Hematopoietic multipotent progenitor cell (in vitro differentiated cells): ENCODE measurements around the gene CEP152. TPM values are rescaled to one million over a fixed set of nuclear protein-coding genes. Genes with fewer than 3 reads are reported as not detected.
A peak's percentile ranks its signal among the peaks of the same experiment; 100 is the strongest.

Source experiments
- DNase-seq, 3 donors: peaks; one replicate each; pipeline ENCODE4 v3.0.0-alpha.2; 2011 to 2015; ENCODE audit warnings: low read depth in 2 of 3, low spot score in 2 of 3
- total RNA-seq: library from RNA; depleted of rRNA; stranded (reverse); fragments of >200 nt; gene quantifications from one replicate; pipeline ENCODE4 v1.2.3, GENCODE V29; 2012

CEP152 gene
- total RNA-seq, 1 donor, result 4.8 TPM

- no peak for DNase-seq
Measured at GRCh38 chr15:48778331-48778730, 32.5 kb downstream of the CEP152 start.

DNA sequence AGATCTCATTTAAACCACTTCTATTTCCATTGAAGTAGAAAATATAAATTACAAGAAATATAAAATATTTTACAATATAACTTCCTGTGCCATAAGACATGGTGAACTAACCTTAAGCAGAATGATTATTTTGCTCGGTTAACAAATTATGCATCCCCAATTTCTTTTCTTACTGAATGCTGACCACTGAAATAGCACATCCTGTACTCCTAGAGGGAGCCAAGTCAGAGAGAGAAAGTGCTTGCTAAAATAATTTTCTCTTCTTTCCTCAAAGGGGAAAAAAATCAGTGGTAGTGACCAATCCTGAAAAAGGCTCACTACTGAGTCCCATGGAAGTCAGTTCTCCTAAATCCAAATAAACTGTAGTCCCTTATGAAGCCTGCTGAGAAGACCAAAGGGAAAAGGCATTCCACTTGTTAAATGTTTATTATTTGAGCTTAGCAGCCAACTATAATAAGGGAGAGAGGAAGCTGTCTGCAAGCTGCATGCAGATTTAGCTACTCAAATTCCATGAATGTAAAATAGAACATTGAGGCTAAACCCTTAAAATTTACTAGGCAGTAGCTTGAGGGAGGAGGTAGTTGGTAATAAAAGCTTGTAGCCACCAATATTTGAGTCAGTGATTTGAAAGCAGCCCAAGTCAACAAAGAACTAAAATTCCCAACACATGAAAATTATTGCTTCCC lies 33.1 kb downstream of the CEP152 start:
- no peak for DNase-seq

DNA sequence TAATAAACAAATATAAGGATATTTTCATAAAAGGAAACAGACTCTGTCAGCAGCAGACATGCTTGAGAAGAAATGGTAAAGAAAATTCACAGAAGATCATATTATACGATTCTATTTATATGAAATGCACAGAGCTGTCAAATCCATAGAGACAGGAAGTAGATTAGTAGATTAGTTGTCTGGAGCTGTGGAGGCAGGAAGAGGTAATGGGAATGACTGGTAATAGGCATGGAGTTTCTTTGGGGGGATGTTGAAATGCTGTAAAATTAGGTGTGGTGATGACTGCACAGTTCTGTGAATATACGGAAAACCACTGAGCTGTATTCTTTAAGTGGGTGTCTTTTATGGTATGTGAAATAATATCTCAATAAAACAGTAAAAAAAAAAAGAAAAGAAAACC lies 35.3 kb downstream of the CEP152 start:
- DNase-seq, result no peak

DNA sequence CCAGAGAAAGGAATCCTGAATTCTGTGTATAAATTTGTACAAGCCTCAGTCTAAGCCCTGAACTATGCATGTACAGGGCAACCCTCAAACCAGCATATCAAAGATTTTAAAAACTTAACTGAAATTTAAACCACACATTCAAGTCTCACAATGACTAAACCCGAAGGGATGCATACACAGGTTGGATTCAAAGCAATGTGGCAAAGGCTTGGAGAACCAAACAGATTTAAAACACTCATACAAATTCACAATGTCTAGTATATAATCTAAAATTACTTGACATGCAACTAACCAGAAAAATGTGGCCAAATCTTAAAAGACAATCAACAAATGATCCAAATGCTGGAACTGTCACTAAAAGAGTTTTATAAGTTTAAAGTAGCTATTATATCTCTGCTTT lies 36.4 kb downstream of the CEP152 start:
- DNase-seq, result no peak

DNA sequence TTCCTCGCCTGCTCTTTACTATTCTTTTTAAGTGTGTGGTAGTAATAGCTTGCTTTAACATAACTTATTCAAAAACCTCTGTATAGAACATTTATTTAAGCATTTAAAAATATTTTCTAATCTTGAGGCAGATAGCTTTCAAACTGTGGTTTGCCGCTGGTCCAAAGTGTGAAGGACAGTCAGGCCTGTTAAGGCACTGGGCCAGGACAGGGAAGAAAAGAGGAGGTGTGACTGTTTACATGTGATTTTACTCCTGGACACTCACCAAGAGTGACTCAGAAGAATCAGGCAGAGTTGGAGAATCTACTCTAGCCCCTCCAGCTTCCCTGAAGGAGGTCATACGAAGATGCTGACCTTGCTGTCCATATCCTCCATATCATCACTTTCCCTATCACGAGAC lies 44.7 kb downstream of the CEP152 start:
- no peak for DNase-seq

DNA sequence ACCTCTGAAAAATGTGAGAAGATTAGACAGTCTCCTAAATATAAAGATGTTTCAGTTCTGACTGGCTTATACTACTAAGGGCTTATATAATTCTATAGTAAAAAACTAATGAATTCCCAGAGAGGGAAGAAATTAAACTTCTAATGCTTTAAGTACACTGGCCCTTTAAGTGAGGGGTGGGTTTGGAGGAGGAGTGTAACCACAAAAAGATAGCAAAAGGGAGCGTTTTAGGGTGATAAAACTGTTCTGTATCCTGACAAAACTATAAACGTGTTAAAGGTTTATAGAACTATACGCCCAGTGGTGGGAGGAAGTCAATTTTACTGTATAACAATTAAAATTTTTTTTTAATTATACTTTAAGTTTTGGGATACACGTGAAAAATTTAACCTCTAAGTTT lies 45.8 kb downstream of the CEP152 start:
- DNase-seq, result peak in 2 of 3 donors; percentile 1 to 3

DNA sequence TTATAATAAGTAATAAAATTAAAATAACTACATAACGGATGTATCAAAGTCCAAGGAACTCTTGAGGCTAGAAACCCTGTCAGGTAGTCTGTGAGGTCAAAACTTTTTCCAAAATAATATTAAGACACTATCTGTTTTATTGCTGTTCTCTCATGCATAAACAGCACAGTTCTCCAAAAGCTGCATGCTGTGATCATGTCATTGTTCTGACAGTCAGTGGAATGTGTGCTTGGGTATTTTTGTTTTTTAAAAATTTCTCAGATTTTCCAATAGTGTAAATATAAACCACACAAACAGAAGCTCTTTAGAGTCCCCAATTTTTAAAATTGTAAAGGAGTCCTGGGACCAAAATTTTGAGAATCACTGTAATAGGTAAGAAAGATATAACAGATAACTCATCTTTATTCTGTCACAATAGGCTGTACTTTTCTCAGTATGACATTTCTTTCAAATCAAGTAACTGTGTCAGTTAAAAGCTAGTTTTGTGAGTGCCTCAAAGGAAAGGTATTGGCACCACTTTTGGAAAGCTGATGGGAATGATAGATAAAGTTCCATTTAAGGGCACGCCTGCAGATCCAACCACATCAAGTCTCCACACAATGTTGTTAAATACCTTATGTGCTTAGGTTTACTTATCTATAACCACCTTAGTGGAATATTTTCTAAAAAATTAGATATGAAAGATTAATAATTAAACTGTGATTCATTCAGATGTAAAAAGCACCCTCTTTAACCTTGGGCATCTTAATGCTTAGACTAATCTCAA lies 49.3 kb downstream of the CEP152 start:
- no peak for DNase-seq

- DNase-seq, result no peak
Measured at GRCh38 chr15:48759921-48760320, 50.9 kb downstream of the CEP152 start.

GRCh38 chr15:48757661-48758060 lies 53.2 kb downstream of the CEP152 start:
- DNase-seq, result no peak

DNA sequence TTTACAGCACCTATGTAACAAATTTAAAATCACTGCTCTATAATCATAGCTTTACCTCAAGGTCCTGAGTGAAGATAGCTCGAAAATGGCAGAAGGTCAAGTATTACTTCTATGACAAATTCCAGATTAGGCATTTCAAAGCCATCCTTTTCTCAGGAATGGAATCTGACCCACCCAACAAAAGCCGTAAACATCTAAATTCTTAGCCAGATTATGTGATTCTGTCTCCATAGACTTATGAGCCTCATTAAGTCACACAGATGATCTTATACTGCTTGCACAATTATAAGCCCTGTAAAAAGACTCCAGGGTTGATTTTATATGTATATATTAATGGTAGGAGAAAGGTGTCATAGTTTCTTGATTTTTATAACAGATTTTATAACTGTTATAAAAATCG lies 56.9 kb downstream of the CEP152 start:
- no peak for DNase-seq

DNA sequence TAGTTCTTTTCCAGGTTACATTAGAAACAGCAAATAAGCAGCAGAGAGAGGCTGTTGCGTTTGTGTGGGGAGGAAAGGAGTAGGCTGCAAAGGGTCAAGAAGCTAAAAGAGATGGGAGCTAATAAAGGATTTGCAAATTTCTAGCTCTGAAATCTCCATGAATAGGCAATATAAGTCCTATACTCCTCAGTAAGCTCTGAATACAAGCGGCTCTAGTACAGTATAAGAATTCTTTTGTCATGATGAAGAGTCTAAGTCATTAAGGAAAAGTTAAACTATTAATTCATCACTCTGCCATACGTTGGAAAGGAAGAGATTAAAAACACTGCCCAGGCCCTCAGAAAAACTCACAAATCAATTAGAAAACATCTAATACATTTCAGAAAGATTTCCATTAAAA lies 59.3 kb downstream of the CEP152 start:
- DNase-seq, result no peak

- no peak for DNase-seq
Measured at GRCh38 chr15:48748535-48748934, 62.3 kb downstream of the CEP152 start.

DNA sequence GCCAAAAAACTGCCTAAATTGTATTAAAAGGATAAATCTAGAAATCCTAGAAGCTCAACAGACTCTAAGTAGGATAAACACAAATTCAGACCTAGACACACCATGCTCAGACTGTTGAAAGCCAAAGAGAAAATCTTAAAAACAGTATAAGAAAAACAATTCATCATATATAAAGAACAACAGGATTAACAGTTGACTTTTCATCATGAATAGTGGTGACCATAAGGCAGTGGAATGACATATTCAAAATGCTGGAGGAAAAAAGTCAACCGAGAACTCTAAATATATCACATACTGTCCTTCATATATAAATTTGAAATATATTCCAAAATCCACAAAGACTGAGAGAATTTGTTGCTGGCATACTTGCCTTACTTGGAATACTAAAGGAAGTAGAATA lies 77.3 kb downstream of the CEP152 start:
- peak in 1 of 3 donors; percentile 1 for DNase-seq

DNA sequence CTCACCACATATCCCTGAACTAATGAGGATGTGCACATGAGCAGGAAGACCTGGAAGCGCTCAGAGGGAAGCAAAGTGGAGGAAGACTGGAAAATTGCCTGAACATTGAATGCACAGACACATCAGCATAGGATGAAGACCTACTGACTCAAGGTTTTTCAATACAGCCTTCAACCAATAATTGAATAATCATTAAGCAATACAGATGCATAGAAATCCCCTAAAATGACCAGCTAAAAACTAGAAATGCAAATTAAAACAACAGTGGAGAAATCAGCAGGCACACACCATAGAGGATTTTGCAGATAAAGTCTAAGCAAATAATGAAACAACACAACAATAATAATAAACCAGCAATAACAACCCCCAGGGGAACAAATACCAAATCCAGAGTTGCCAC lies 80.4 kb downstream of the CEP152 start:
- no peak for DNase-seq

DNA sequence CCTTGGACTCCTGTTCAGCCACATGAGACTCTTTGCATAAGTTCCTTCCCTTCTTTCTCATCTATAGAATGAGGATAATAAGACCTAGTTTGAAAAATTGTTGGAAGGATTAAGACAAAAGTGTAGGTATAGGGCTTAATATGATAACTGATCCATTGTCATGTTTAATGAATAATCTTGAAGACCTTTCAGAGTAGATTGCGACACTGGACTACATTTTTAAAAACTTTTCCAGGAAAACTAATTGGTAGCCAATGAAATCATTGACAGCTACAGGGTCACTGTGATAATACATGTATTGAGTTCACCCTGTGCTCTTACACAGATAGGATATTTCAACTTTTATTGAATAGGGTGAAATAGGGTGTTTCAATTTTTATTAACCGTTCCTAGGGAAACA lies 86.9 kb downstream of the CEP152 start:
- no peak for DNase-seq

- no peak for DNase-seq
Measured at GRCh38 chr15:48722764-48723661, 87.9 kb downstream of the CEP152 start.

- no peak for DNase-seq
Measured at GRCh38 chr15:48721061-48721810, 89.6 kb downstream of the CEP152 start.

- DNase-seq, result no peak
Measured at GRCh38 chr15:48720646-48721045, 90.2 kb downstream of the CEP152 start.

- DNase-seq, result no peak
Measured at GRCh38 chr15:48719668-48720067, 91.2 kb downstream of the CEP152 start.

- no peak for DNase-seq
Measured at GRCh38 chr15:48718646-48719045, 92.2 kb downstream of the CEP152 start.

GRCh38 chr15:48717458-48717857 lies 93.4 kb downstream of the CEP152 start:
- DNase-seq, result no peak
